HK-2 (cell line): Measurements from ENCODE around the gene C2CD3.
"Not testable (repeated sequence)": the region's sequence is repeated elsewhere in the genome, so short reads cannot be mapped to it uniquely, and the experiment has no call there.

ENCODE experiments used
- DNase-seq: peaks from one replicate; pipeline ENCODE4 v3.0.0-alpha.2; 2018; ENCODE audit not compliant: unreplicated experiment

C2CD3 gene

GRCh38 chr11:74162681-74163467, 7.9 kb downstream of the C2CD3 start:
- no peak for DNase-seq

GRCh38 chr11:74159642-74160041, 11.2 kb downstream of the C2CD3 start:
- DNase-seq, result no peak

GRCh38 chr11:74157169-74157568, 13.6 kb downstream of the C2CD3 start:
- DNase-seq, result no peak

- no peak for DNase-seq
Observed at GRCh38 chr11:74154620-74155281, 16.1 kb downstream of the C2CD3 start.

- no peak for DNase-seq
Observed at GRCh38 chr11:74153224-74153623, 17.6 kb downstream of the C2CD3 start.

- DNase-seq, result no peak
Observed at GRCh38 chr11:74147199-74147929, 23.4 kb downstream of the C2CD3 start.

- no peak for DNase-seq
Observed at GRCh38 chr11:74144592-74144991, 26.2 kb downstream of the C2CD3 start.

GRCh38 chr11:74142624-74143023, 28.2 kb downstream of the C2CD3 start:
- no peak for DNase-seq

- DNase-seq, result no peak
Observed at GRCh38 chr11:74141908-74142307, 28.9 kb downstream of the C2CD3 start.

- DNase-seq, result no peak
Observed at GRCh38 chr11:74141241-74141695, 29.5 kb downstream of the C2CD3 start.

- not testable (repeated sequence) for DNase-seq
Observed at GRCh38 chr11:74139919-74140431, 30.8 kb downstream of the C2CD3 start.

- DNase-seq, result no peak
Observed at GRCh38 chr11:74139151-74139918, 31.5 kb downstream of the C2CD3 start.

GRCh38 chr11:74138572-74138971, 32.2 kb downstream of the C2CD3 start:
- no peak for DNase-seq

- DNase-seq, result no peak
Observed at GRCh38 chr11:74138021-74138420, 32.8 kb downstream of the C2CD3 start.

- peak; percentile 76 for DNase-seq
Observed at GRCh38 chr11:74135127-74135840, 35.5 kb downstream of the C2CD3 start.

GRCh38 chr11:74134661-74135060, 36.1 kb downstream of the C2CD3 start:
- DNase-seq, result no peak

- DNase-seq, result no peak
Observed at GRCh38 chr11:74133436-74133835, 37.4 kb downstream of the C2CD3 start.

GRCh38 chr11:74132833-74133232, 38.0 kb downstream of the C2CD3 start:
- DNase-seq, result no peak

- DNase-seq, result not testable (repeated sequence)
Observed at GRCh38 chr11:74129121-74129520, 41.7 kb downstream of the C2CD3 start.

- DNase-seq, result no peak
Observed at GRCh38 chr11:74123008-74123448, 47.8 kb downstream of the C2CD3 start.

GRCh38 chr11:74121804-74122203, 49.0 kb downstream of the C2CD3 start:
- no peak for DNase-seq
